GM18861 (cell line): ENCODE measurements around the gene USP16.

ENCODE experiments used
- ATAC-seq: cut with Tn5 transposase; IDR thresholded peaks from one replicate; pipeline ENCODE4 v1.9.1; 2021; ENCODE audit not compliant: unreplicated experiment

USP16 gene

DNA sequence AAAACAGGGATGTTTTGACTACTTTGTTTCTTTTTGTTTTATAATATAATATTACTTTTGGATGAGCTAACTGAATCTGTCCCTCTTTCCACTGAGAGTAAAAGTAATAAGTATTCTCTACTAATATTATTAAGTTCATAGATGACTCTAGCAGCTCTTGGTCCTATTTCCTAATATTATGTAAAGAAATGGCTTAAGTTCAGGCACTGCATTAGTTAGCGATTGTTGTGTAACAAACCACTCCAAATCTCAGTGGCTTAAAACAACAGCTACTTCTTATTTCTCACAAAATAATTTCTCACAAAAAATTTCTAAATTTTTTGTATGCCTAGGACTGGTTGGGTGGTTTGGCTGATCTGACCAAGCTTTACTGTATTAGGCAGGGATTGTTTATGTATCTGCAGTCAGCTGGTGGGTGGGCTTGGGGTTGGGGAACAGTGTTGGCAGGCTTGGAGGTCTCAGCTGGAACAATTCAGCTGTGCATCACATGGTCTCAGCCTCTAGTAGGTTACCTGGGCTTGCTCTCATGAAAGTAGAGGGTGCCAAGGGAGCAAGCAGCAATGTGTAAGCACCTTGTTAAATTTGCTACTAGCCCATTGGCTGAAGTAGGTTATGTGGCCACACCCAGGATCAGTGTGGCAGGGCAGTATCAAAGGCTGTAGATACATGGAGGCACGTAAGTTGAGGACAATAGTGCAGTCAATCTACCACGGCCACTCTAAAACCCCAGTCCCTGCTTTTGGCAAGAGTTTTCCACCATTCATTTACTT is 57.8 kb downstream of the USP16 start:
- no peak for ATAC-seq

DNA sequence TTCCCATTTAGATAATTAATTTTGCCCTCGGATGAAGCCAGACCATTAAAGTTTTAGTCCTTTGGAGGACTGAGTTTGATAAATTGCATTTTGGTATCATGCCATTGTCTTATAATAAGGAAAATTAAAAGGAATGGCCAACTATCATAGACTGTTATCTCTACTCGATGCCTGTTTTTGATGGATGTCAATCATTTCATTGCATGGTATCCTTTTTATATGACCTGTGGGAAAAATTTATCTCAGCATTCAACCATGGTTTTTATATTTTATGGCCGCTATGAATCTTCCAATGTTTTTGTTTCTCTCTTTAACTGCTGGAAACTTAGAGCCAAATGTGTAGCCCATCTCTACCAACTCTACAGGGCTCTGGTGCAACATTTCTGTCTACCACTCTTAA is 58.8 kb downstream of the USP16 start:
- ATAC-seq, result no peak

DNA sequence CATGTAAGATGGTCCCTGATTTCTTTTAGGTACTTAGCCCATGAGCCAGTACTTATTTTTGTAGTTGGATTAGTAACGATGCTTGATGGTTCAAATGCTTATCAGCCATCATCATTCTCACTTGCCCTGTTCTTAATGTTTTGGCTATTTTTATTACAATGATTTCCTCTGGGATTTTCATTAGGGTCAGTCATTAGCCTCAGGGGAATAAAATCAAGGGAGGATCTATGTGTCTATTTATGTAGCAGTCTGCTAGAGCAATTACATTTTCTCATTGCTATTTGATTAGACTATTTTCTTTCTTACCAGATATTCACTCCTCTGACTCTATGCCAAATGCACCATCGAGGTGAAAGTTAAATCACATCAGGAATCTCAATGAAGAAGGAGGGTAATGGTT is 59.9 kb downstream of the USP16 start:
- ATAC-seq, result no peak

DNA sequence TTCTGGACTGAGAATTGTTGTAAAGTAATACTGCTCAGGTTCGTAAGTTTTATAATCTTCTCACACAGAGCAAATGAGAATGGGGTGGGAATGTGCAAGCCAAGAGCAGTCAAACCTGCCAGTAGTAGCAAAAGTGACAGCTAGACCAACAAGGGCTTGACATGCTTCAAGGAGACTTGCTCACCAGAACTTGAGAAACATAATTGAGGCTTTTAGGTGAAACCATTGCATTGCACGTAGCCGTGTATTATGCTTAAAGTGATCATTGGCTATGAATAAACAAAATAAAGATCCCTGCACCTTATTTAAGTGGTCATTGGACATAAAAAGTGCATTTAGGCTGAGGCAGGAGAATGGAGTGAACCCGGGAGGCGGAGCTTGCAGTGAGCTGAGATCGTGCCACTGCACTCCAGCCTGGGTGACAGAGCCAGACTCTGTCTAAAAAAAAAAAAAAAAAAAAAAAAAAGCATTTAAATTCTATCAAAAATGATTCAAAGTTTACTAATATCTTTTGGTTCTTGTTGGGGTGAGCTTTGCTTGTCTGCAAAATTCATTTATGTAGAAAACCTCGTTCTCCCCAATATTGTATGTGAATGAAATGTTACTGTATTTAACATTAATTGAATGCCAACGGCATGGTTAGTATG is 60.8 kb downstream of the USP16 start:
- ATAC-seq, result no peak

DNA sequence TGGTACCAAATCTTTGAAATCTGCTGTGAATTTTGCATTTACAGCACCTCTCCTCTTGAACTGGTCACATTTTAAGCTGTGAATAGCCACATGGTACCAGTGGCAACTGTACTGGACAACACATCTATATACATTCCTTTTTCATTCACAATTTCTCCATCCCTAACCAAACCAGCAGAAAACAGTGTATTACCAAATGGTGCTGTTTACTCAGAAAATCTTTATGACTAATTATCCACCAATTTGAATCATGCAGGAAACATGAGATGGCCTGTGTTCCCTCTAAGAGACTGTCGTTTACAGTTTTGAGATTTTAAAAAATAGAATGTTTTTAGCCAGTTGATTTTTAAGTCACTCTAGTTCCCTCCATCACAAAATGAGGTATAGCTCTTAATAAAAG is 66.6 kb downstream of the USP16 start:
- ATAC-seq, result no peak

DNA sequence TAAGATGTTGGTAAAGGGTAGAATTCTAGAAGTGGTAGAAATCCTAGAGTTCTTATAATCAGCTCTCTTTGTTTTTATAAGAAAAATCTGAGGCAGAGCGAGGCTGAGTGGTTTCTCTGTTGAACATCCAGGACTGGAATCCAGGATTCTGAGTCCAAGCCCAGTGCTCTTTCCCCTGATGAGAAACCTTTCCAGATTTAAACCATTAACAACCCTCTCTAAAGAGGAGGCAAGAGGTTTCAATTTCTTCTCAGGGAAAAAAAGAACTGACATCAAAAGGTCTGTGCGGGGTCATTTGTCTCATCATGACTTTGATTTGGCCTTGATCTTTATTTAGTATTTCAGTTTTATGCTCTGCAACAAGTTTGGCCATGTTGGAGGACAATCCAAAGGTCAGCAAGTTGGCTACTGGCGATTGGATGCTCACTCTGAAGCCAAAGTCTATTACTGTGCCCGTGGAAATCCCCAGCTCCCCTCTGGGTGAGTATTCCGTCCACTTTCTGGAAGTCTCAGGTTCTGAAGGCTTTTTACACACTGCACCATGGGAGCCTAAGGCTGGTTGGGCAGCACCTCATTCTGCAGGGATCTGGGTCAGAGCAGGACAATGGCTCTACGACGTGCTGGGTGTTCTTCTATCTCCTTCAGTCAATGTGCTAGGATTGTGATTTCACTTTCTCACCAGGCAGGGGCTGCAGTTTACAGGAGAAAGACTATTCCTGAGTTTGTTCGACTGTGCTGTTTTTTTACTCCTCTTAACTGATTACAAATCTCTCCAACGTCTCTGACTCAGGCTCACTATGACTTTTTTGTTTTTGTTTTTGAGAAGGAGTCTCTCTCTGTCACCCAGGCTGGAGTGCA is 67.9 kb downstream of the USP16 start:
- no peak for ATAC-seq

DNA sequence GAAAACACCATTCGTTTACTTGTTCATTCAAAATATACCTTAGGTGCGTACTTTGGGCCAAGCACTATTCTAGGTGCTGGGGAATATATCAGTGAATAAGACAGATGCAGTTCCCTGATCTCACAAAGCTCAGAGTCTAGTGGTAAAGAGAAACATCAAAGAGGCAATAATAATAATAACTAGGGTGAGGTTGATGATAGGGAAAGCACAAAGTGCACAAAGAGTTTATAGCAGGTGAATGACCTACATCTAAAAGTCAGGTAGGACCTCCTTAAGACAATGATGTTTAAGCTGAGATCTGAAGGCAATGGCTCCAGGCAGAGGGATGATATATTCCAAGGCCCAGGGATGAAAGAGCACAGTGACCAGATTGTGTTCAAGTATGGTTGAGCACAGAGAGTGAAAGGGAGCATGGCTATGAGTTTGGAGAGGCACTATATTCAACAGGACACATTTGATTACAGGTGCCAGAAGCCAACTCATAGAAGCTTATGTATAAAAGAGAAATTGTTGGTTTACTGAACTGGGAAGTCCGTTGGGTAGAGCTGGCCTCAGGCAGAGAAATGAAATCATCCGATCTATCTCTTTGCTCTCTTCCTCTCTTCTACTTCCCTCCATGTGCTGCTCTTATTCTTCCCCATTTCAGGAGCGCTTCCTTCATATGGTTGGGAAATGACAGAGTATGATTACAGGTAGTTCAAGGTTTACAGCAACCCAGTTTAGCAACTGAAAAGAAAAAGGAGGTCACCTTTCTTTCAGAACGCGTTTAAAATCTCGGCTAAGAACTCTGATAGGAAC is 71.9 kb downstream of the USP16 start:
- no peak for ATAC-seq

DNA sequence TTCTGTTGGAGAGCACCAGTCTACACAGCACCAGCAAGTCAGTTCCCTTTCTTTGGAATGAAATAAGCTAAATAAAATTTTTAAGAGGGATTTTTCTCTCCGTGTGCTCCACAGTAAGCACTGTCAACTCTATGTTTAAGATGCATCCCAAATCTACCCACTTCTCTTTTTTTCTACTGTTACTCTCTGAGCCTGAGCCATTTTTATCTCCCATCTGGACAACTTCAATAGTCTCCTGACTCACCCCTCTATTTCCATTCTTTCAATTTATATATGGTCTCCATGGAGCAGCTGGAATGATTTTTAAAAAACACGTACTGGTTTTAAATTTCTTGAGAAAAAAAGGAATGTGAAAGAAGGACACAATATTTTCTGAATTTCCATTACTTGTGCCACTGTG is 73.7 kb downstream of the USP16 start:
- ATAC-seq, result no peak

DNA sequence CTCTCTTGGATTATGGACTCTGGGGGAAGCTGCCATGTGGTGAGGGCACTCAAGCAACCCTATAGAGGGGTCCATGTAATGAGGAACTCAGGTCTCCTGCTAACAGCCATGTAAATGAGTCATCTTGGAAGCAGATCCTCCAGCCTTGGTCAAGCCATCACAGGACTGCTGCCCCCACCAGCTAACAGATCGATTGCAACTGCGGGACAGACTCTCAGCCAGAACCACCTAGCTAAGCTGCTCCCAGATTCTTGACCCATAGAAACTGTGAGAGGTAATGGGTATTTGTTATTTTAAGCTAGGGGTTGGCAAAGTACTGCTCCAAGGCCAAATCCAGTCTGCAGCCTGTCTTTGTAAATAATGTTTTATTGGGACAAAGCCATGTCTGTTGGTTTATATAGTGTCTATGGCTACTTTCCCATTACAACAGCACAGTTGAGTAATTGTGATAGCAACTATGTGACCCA is 78.4 kb downstream of the USP16 start:
- no peak for ATAC-seq
